ENCODE measurements around the gene B4GALT7.

B4GALT7 gene, protein sequence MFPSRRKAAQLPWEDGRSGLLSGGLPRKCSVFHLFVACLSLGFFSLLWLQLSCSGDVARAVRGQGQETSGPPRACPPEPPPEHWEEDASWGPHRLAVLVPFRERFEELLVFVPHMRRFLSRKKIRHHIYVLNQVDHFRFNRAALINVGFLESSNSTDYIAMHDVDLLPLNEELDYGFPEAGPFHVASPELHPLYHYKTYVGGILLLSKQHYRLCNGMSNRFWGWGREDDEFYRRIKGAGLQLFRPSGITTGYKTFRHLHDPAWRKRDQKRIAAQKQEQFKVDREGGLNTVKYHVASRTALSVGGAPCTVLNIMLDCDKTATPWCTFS

DNA sequence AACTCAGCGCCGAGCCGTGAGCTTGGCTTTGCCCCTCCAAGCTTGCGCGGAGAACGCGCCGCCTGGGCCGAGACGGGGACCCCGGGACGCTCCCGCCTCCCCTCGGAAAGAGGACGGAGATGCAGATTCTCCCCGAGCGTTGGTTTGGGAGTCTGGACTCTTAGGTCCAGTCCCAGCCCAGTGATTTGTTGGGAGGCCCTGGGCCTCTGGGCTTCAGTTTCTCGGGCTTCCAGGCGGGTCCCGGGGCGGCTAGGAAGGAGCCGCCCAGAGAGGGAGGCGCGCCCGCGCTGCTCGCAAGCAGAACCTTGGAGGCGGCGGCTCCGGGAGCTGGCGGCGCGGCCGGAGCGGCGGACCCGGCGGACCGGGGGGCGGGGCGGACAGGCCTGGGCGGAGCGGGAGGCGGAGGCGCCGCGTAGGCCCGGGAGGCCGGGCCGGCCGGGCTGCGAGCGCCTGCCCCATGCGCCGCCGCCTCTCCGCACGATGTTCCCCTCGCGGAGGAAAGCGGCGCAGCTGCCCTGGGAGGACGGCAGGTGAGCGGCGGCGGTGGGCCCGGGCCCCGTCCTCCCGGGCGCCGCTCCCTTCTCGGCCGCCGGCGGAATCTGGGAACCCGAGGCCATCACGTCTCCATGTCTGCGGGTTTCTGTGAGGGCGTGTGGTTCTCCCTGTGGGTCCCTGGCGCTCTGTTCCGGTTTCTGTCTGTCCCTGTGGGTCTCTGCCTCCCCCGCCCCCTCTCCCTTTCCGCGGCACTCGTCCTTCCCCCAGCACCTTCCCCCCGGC is at the start of gene B4GALT7:
B4GALT7 (plus strand) TSS at position 402 of the 777 bp plus-strand sequence; CDS start at position 481, 79 bp downstream.
- Histone ChIP-seq H3K4me3 (ENCODE audit: low read depth, low read length) (peak within 1 kb of the TSS; percentile 81), H3K36me3 (ENCODE audit: control insufficient read depth, insufficient read depth, low read length) (no peaks in the 10 kb centered on the region), H3K9ac (peak within 1 kb of the TSS; percentile 51), H3K9me3 (ENCODE audit: control insufficient read depth, low read length) (no peaks in the 10 kb centered on the region), H2AFZ (peak within 1 kb of the TSS; percentile 99), H3K79me2 (peaks cover 5% of the 10 kb centered on the region), H3K27me3 (ENCODE audit: control insufficient read depth, insufficient read depth, low read length) (no peaks in the 10 kb centered on the region), H3K4me1 (peaks cover 18% of the 10 kb centered on the region), H3K4me2 (ENCODE audit: low read length) (peak within 1 kb of the TSS; percentile 95), H3K27ac (peak within 1 kb of the TSS; percentile 76)
- TF ChIP-seq, protein P1, sequence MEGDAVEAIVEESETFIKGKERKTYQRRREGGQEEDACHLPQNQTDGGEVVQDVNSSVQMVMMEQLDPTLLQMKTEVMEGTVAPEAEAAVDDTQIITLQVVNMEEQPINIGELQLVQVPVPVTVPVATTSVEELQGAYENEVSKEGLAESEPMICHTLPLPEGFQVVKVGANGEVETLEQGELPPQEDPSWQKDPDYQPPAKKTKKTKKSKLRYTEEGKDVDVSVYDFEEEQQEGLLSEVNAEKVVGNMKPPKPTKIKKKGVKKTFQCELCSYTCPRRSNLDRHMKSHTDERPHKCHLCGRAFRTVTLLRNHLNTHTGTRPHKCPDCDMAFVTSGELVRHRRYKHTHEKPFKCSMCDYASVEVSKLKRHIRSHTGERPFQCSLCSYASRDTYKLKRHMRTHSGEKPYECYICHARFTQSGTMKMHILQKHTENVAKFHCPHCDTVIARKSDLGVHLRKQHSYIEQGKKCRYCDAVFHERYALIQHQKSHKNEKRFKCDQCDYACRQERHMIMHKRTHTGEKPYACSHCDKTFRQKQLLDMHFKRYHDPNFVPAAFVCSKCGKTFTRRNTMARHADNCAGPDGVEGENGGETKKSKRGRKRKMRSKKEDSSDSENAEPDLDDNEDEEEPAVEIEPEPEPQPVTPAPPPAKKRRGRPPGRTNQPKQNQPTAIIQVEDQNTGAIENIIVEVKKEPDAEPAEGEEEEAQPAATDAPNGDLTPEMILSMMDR (IDR thresholded peaks at IDR 0.05): peak; percentile 6

DNA sequence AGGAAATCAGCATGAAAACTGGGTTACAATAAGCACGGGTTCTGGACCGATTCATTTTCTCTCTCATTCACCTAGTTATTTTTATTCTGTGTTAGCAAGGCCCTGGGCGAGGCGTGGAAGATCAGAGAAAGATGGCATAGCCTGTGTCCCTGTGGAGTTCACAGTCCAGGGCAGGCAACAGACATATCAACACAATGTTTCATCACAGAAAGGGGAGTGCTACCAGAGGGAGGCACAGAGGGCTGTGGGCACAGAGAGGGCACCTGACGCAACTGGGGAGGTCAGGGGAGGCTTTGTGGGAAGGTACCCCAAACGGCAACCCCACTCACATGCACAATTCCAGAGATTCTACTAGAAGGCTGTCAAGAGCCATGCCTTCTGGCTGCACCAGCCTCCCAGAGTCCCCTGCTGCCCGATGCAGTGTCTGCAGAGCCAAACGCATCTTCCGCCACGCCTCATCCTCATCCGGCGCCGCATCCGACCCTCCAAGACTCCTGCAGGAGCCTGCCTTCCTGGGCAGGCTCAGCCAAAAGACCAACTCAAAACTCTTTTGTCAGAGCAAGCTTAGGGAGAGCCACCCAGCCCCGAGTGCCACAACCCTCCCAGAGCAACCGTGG is 47.0 kb upstream of the B4GALT7 start:
- no peaks in the 10 kb centered on the region for H3K27me3 ChIP-seq (ENCODE audit: control insufficient read depth, insufficient read depth, low read length)
- no peaks in the 10 kb centered on the region for H3K9me3 ChIP-seq (ENCODE audit: control insufficient read depth, low read length)
- H3K4me3 ChIP-seq (ENCODE audit: low read depth, low read length): peak overlapping the region; percentile 67
- peak overlapping the region; percentile 80 for H2AFZ ChIP-seq
- H3K79me2 ChIP-seq: peaks cover 50% of the 10 kb centered on the region
- H3K9ac ChIP-seq: no peak overlapping the region
- peak overlapping the region; percentile 45 for H3K27ac ChIP-seq
- H3K4me2 ChIP-seq (ENCODE audit: low read length): peak overlapping the region; percentile 94
- H3K36me3 ChIP-seq (ENCODE audit: control insufficient read depth, insufficient read depth, low read length): no peaks in the 10 kb centered on the region
- H3K4me1 ChIP-seq: peaks cover 16% of the 10 kb centered on the region
- TF ChIP-seq, protein P1 (IDR thresholded peaks at IDR 0.05): no peak

DNA sequence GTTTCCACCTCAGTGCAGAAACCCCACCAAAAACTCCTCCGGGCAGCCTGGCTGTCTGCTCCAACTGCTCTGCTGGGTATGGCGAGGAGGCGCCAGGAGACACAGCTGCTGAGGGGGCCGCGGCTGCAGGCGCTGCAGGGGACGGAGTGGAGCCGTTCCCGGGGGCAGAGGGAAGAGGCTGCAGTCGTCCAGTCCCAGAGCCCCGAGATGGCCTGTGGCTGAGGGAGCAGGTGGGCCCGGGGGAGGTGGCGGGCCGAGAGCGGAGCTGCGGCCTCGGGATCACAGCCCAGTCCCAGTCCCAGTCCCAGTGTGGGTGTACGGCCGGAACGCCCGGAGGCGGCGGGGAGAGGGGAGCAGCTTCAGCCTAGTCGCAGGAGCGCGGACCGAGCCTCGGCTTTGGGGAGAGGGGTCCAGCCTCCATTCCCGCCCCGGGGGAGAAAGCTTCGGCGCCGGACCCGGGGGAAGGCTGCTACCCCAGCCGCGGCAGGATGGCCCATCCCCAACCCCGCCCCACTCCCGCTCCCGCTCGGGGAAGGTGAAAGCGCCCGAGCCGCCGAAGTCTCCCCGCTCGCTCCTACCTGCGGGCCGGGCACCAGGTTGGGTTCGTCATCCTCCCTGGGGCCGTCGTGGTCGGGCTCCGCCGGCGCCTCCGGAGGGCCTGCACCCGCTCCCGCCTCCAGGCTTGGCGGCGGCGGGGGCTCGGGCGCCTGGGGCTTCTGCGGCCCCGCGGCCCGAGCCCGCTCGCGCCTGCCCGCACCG is 46.1 kb upstream of the B4GALT7 start:
- Histone ChIP-seq H3K27ac (peak overlapping the region; percentile 45), H3K4me3 (ENCODE audit: low read depth, low read length) (peak overlapping the region; percentile 67), H3K79me2 (peaks cover 41% of the 10 kb centered on the region), H3K4me2 (ENCODE audit: low read length) (peak overlapping the region; percentile 94), H3K4me1 (peaks cover 16% of the 10 kb centered on the region), H3K36me3 (ENCODE audit: control insufficient read depth, insufficient read depth, low read length) (no peaks in the 10 kb centered on the region), H3K27me3 (ENCODE audit: control insufficient read depth, insufficient read depth, low read length) (no peaks in the 10 kb centered on the region), H2AFZ (peak overlapping the region; percentile 80), H3K9ac (no peak overlapping the region), H3K9me3 (ENCODE audit: control insufficient read depth, low read length) (no peaks in the 10 kb centered on the region)
- TF ChIP-seq, protein P1 (IDR thresholded peaks at IDR 0.05): no peak

DNA sequence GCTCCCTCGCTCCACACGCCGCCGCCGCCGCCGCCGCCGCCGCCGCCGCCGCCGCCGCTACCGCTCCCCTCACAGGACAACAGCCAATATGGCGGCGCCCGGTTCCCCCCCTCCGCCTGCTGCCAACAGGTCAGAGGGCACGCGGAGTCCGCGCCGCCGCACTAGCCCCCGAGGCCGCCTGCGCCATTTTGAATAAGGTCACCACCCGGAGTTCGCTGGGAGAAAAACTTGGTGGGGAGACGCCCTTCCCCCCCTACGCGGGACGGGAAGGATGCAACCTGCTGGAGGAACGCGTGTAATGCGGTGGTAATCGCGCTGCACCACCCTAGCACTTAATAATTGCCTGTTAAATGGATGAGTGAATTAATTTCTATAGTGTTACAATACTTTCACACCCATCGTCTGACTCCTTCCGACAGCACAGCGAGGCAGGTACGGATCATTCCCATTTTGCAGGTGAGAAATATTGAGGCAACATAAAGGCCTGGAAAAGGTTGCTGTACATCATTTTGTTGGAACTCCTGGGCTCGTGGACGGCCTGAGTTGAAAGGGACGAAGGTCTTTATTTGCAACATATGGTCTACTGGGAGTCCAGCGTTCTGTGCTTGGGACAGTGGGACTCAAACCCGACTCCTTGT is 45.3 kb upstream of the B4GALT7 start, which contains the start of gene FAM193B:
FAM193B (minus strand) TSS at position 90 of the 638 bp plus-strand sequence. CDS start 105 bp downstream, outside the sequence.
- TF ChIP-seq, protein P1 (IDR thresholded peaks at IDR 0.05): peak; percentile 12
- Histone ChIP-seq H2AFZ (peak within 1 kb of the TSS; percentile 82), H3K4me2 (ENCODE audit: low read length) (peak within 1 kb of the TSS; percentile 94), H3K36me3 (ENCODE audit: control insufficient read depth, insufficient read depth, low read length) (no peaks in the 10 kb centered on the region), H3K4me1 (peaks cover 16% of the 10 kb centered on the region), H3K9me3 (ENCODE audit: control insufficient read depth, low read length) (no peaks in the 10 kb centered on the region), H3K27me3 (ENCODE audit: control insufficient read depth, insufficient read depth, low read length) (no peaks in the 10 kb centered on the region), H3K4me3 (ENCODE audit: low read depth, low read length) (peak within 1 kb of the TSS; percentile 67), H3K9ac (no peak within 1 kb of the TSS), H3K27ac (peak within 1 kb of the TSS; percentile 45), H3K79me2 (peaks cover 35% of the 10 kb centered on the region)
